IMR-90 (cell line): ENCODE data around the gene OR6C6. TPM values are rescaled to one million over a fixed set of nuclear protein-coding genes. Genes with fewer than 3 reads are reported as not detected.

Experiments used
- ATAC-seq: fragments of 200-7000 bp; cut with Tn5 transposase; 2 replicates; pipeline ENCODE4 v1.9.1; 2020; ENCODE audit warnings: low read depth, mild to moderate bottlenecking, moderate library complexity
- BruUV-seq: library from RNA; stranded (reverse); fragments of 400-500 nt; replicated peaks from 2 replicates; lab custom pipeline; 2021; lab: Mats Ljungman, UMichigan
- CTCF ChIA-PET: fragments of 300-600 bp; formaldehyde crosslinking; extraction: SDS; loops from one replicate; lab custom pipeline; 2021; ENCODE audit warnings: antibody characterized with exemption; lab: Yijun Ruan, JAX
- POLR2A ChIA-PET: fragments of 300-600 bp; sonication (Branson Sonifier 250); formaldehyde crosslinking; loops from one replicate; lab custom pipeline; 2022; ENCODE audit warnings: antibody characterized with exemption; ENCODE audit not compliant: unreplicated experiment; lab: Charles Lee
- DNase-seq: peaks from one replicate; pipeline ENCODE4 v3.0.0; 2013
- H2AFZ ChIP-seq: replicated peaks from 2 replicates; pipeline ENCODE3; 2013; ENCODE audit warnings: low read length, mild to moderate bottlenecking; ENCODE audit not compliant: poor library complexity
- H2AK5ac ChIP-seq: 2 replicates; pipeline ENCODE4 v1.6.1; 2013; ENCODE audit warnings: low read depth, low read length, inconsistent platforms
- H2AK9ac ChIP-seq: replicated peaks from 2 replicates; pipeline ENCODE3; 2013; ENCODE audit warnings: mild to moderate bottlenecking, low read depth, low read length, moderate library complexity; ENCODE audit not compliant: poor library complexity
- H2BK120ac ChIP-seq: 2 replicates; pipeline ENCODE4 v1.6.1; 2013; ENCODE audit warnings: low read depth, low read length, inconsistent platforms
- H2BK15ac ChIP-seq: 3 replicates; pipeline ENCODE4 v1.6.1; 2013; ENCODE audit warnings: low read depth, low read length, inconsistent platforms
- H2BK20ac ChIP-seq: 2 replicates; pipeline ENCODE4 v1.6.1; 2013; ENCODE audit warnings: low read depth, mild to moderate bottlenecking, inconsistent platforms, low read length, moderate library complexity
- H2BK5ac ChIP-seq: 2 replicates; pipeline ENCODE4 v1.6.1; 2013; ENCODE audit warnings: mild to moderate bottlenecking, low read depth, low read length, inconsistent platforms; ENCODE audit not compliant: poor library complexity, severe bottlenecking
- H3K14ac ChIP-seq: replicated peaks from 2 replicates; pipeline ENCODE4 v1.6.1; 2013; ENCODE audit warnings: low read depth, low read length, inconsistent platforms
- H3K18ac ChIP-seq: 2 replicates; pipeline ENCODE4 v1.6.1; 2013; ENCODE audit warnings: low read depth, low read length, control low read depth
- H3K23ac ChIP-seq: 2 replicates; pipeline ENCODE4 v1.6.1; 2013; ENCODE audit warnings: low read depth, low read length, inconsistent platforms
- H3K27ac ChIP-seq: 2 replicates; pipeline ENCODE4 v1.5.1; 2013; ENCODE audit warnings: mild to moderate bottlenecking, control low read depth, low read length; ENCODE audit not compliant: insufficient read depth
- H3K27me3 ChIP-seq: 2 replicates; pipeline ENCODE4 v1.6.1; 2013; ENCODE audit warnings: low read length; ENCODE audit not compliant: control insufficient read depth, insufficient read depth
- H3K36me3 ChIP-seq: 2 replicates; pipeline ENCODE4 v1.6.1; 2013; ENCODE audit warnings: low read length, mixed read lengths; ENCODE audit not compliant: control insufficient read depth, insufficient read depth
- H3K4ac ChIP-seq: 2 replicates; pipeline ENCODE4 v1.6.1; 2013; ENCODE audit warnings: low read depth, low read length, inconsistent platforms
- H3K4me1 ChIP-seq: 2 replicates; pipeline ENCODE4 v1.6.1; 2013; ENCODE audit warnings: low read length, mixed read lengths; ENCODE audit not compliant: control insufficient read depth, insufficient read depth
- H3K4me2 ChIP-seq: 2 replicates; pipeline ENCODE4 v1.6.1; 2013; ENCODE audit warnings: low read depth, mild to moderate bottlenecking, control low read depth, low read length, moderate library complexity
- H3K4me3 ChIP-seq: 2 replicates; pipeline ENCODE4 v1.5.1; 2013; ENCODE audit warnings: low read depth, mild to moderate bottlenecking, control low read depth, low read length, moderate library complexity; ENCODE audit not compliant: insufficient read depth
- H3K56ac ChIP-seq: 2 replicates; pipeline ENCODE4 v1.6.1; 2013; ENCODE audit warnings: low read length, inconsistent platforms; ENCODE audit not compliant: insufficient read depth; ENCODE audit errors: extremely low read depth
- H3K79me1 ChIP-seq, 2 experiments: 2 replicates each; pipeline ENCODE4 v1.6.1; 2013; ENCODE audit warnings: low read length in 2 of 2, inconsistent platforms in 1 of 2, low read depth in 1 of 2
- H3K9ac ChIP-seq: 2 replicates; pipeline ENCODE4 v1.6.1; 2013; ENCODE audit warnings: low read depth, low read length, control low read depth
- H3K9me1 ChIP-seq: 2 replicates; pipeline ENCODE4 v1.6.1; 2013; ENCODE audit warnings: low read length, inconsistent platforms; ENCODE audit not compliant: insufficient read depth
- H3K9me3 ChIP-seq: 2 replicates; pipeline ENCODE4 v1.6.1; 2013; ENCODE audit warnings: low read length; ENCODE audit not compliant: control insufficient read depth, insufficient read depth
- H4K20me1 ChIP-seq: 2 replicates; pipeline ENCODE4 v1.6.1; 2013; ENCODE audit warnings: low read length, inconsistent platforms; ENCODE audit not compliant: insufficient read depth
- H4K5ac ChIP-seq: 2 replicates; pipeline ENCODE4 v1.6.1; 2013; ENCODE audit warnings: mild to moderate bottlenecking, low read depth, low read length, control low read depth
- H4K8ac ChIP-seq, 2 experiments: 2 replicates each; pipeline ENCODE4 v1.6.1; 2013; ENCODE audit warnings: low read depth in 2 of 2, low read length in 2 of 2, control low read depth in 1 of 2, inconsistent platforms in 1 of 2
- H4K91ac ChIP-seq: 2 replicates; pipeline ENCODE4 v1.6.1; 2013; ENCODE audit warnings: low read depth, low read length, inconsistent platforms; ENCODE audit not compliant: insufficient read depth
- BHLHE40 ChIP-seq: fragments of 150-350 bp; IDR thresholded peaks from 2 replicates; pipeline ENCODE4 v1.6.1; 2016; ENCODE audit warnings: mild to moderate bottlenecking, low read depth, low read length
- CEBPB ChIP-seq: IDR thresholded peaks from 2 replicates; pipeline ENCODE4 v1.6.1; 2012; ENCODE audit warnings: low read depth, low read length, improper control_type of control experiment
- CHD1 ChIP-seq: IDR thresholded peaks from 2 replicates; pipeline ENCODE4 v1.6.1; 2012; ENCODE audit warnings: low read depth, low read length, improper control_type of control experiment
- ELK1 ChIP-seq: fragments of 150-350 bp; IDR thresholded peaks from 2 replicates; pipeline ENCODE4 v1.6.1; 2016; ENCODE audit warnings: low read depth, mild to moderate bottlenecking, low read length, moderate library complexity, borderline replicate concordance
- FOS ChIP-seq: fragments of 150-350 bp; IDR thresholded peaks from 2 replicates; pipeline ENCODE4 v1.6.1; 2016; ENCODE audit warnings: low read depth, low read length
- MAFK ChIP-seq: IDR thresholded peaks from 2 replicates; pipeline ENCODE4 v1.6.1; 2012; ENCODE audit warnings: low read depth, low read length, improper control_type of control experiment
- MAZ ChIP-seq: IDR thresholded peaks from 2 replicates; pipeline ENCODE4 v1.6.1; 2012; ENCODE audit warnings: low read depth, mild to moderate bottlenecking, low read length, improper control_type of control experiment, moderate library complexity, borderline replicate concordance
- MXI1 ChIP-seq: IDR thresholded peaks from 2 replicates; pipeline ENCODE4 v1.6.1; 2012; ENCODE audit warnings: low read depth, mild to moderate bottlenecking, low read length, moderate library complexity, borderline replicate concordance
- NFE2L2 ChIP-seq: fragments of 150-350 bp; IDR thresholded peaks from 2 replicates; pipeline ENCODE4 v1.6.1; 2016; ENCODE audit warnings: low read depth, mild to moderate bottlenecking, low read length
- POLR2A ChIP-seq: IDR thresholded peaks from 2 replicates; pipeline ENCODE4 v1.6.1; 2012; ENCODE audit warnings: mild to moderate bottlenecking, low read depth, low read length
- RAD21 ChIP-seq: IDR thresholded peaks from 2 replicates; pipeline ENCODE4 v1.6.1; 2012; ENCODE audit warnings: low read length, improper control_type of control experiment
- RCOR1 ChIP-seq: IDR thresholded peaks from 2 replicates; pipeline ENCODE4 v1.6.1; 2012; ENCODE audit warnings: mild to moderate bottlenecking, low read length, improper control_type of control experiment; ENCODE audit not compliant: insufficient replicate concordance
- RFX5 ChIP-seq: IDR thresholded peaks from 2 replicates; pipeline ENCODE4 v1.8.0; 2012; ENCODE audit warnings: low read depth, mild to moderate bottlenecking, low read length, moderate library complexity
- SMC3 ChIP-seq: fragments of 150-350 bp; IDR thresholded peaks from 2 replicates; pipeline ENCODE4 v1.6.1; 2016; ENCODE audit warnings: low read depth, mild to moderate bottlenecking, antibody characterized with exemption, low read length, moderate library complexity
- WGBS, 2 experiments: methylation state at CpG; one replicate each; pipeline versions ENCODE4 v1.1.5 to v1.1.7; 2013; ENCODE audit warnings: missing lambda C conversion rate in 2 of 2; ENCODE audit not compliant: insufficient read length in 1 of 2; ENCODE audit errors: extremely low coverage in 2 of 2; 5-methylcytosine and 5-hydroxymethylcytosine counted together
- dilution Hi-C: fragments of 300-500 bp; cut with HindIII; formaldehyde crosslinking; loops from one replicate; pipeline ENCODE4 v1.14.3; 2018; ENCODE audit warnings: low sequenced_read_pairs; ENCODE audit not compliant: unreplicated experiment
- in situ Hi-C: fragments of 300-500 bp; cut with MboI; formaldehyde crosslinking; loops from 3 replicates; pipeline ENCODE4 v1.14.3; 2019; ENCODE audit warnings: low sequenced_read_pairs, inconsistent platforms, mixed read lengths
- intact Hi-C: fragments of 100-400 bp; cut with micrococcal nuclease; formaldehyde crosslinking; loops from 2 replicates; pipeline ENCODE4 v1.10.0; 2022
- polyA plus RNA-seq, 3 experiments: library from polyadenylated mRNA; depleted of rRNA; stranded (reverse); fragments of >200 nt; gene quantifications; 2 replicates each; pipeline ENCODE4 v1.2.3, GENCODE V29; 2012; ENCODE audit warnings: low replicate concordance in 1 of 3
- total RNA-seq: library from RNA; depleted of rRNA; stranded (reverse); fragments of >200 nt; gene quantifications from 2 replicates; pipeline ENCODE4 v1.2.3, GENCODE V29; 2012
- TF ChIP-seq, protein P1 (sequence below): fragments of 150-350 bp; IDR thresholded peaks from 2 replicates; pipeline ENCODE4 v1.6.1; 2017; ENCODE audit warnings: mild to moderate bottlenecking, antibody characterized with exemption, low read length, low read depth
- TF ChIP-seq, protein P2 (sequence below): conservative IDR thresholded peaks from 2 replicates; pipeline ENCODE4 v1.5.1; 2012; ENCODE audit warnings: mild to moderate bottlenecking, low read depth, low read length, improper control_type of control experiment

The OR6C6 gene
- total and polyA plus RNA-seq, 2 of the 4 experiments (the other 2 are of a cell fraction) = not detected

DNA sequence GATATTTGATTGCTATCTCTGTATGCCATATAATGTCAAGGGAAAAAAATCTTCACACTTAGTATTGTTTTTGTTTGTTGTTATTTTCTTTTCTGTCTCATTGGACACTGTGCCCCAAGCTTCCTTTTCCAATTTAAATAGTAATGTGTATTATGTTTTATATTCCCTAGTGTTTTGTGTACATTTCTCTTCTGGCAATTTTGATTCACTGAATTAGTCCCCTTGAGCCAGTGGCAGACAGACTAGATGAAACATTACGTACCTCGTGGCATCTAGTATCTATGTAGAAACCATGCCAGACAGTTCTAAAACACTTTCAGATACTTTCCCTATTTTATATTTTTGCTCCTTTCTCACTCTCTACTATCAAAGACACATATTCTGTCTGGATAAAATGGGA is 17.7 kb upstream of the OR6C6 start, which contains the start of gene OR6C1:
Gene OR6C1, plus strand, starts transcription at position 301 of the 400 bp plus-strand sequence. CDS start 6,257 bp downstream, outside the sequence.
- H3K23ac ChIP-seq = no peak within 1 kb of the TSS
- no peaks in the 10 kb centered on the region for H4K20me1 ChIP-seq
- H3K9me1 ChIP-seq = no peaks in the 10 kb centered on the region
- H4K91ac ChIP-seq = no peak within 1 kb of the TSS
- TF ChIP-seq FOS (no peak), RFX5 (no peak), CHD1 (no peak), RAD21 (no peak), MAFK (no peak), BHLHE40 (no peak), MAZ (no peak), CEBPB (no peak), MXI1 (no peak), ELK1 (no peak), SMC3 (no peak), NFE2L2 (no peak), POLR2A (no peak), RCOR1 (no peak)
- TF ChIP-seq, protein P1, sequence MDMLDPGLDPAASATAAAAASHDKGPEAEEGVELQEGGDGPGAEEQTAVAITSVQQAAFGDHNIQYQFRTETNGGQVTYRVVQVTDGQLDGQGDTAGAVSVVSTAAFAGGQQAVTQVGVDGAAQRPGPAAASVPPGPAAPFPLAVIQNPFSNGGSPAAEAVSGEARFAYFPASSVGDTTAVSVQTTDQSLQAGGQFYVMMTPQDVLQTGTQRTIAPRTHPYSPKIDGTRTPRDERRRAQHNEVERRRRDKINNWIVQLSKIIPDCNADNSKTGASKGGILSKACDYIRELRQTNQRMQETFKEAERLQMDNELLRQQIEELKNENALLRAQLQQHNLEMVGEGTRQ = no peak
- TF ChIP-seq, protein P2, sequence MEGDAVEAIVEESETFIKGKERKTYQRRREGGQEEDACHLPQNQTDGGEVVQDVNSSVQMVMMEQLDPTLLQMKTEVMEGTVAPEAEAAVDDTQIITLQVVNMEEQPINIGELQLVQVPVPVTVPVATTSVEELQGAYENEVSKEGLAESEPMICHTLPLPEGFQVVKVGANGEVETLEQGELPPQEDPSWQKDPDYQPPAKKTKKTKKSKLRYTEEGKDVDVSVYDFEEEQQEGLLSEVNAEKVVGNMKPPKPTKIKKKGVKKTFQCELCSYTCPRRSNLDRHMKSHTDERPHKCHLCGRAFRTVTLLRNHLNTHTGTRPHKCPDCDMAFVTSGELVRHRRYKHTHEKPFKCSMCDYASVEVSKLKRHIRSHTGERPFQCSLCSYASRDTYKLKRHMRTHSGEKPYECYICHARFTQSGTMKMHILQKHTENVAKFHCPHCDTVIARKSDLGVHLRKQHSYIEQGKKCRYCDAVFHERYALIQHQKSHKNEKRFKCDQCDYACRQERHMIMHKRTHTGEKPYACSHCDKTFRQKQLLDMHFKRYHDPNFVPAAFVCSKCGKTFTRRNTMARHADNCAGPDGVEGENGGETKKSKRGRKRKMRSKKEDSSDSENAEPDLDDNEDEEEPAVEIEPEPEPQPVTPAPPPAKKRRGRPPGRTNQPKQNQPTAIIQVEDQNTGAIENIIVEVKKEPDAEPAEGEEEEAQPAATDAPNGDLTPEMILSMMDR = no peak
- no peak within 1 kb of the TSS for H3K14ac ChIP-seq
- H3K27me3 ChIP-seq = no peaks in the 10 kb centered on the region
- CTCF ChIA-PET = no interaction called here
- no peak within 1 kb of the TSS for H2BK120ac ChIP-seq
- no peak within 1 kb of the TSS for H3K9ac ChIP-seq
- H2BK15ac ChIP-seq = no peak within 1 kb of the TSS
- no peak within 1 kb of the TSS for H4K8ac ChIP-seq
- H3K36me3 ChIP-seq = no peaks in the 10 kb centered on the region
- H2AK5ac ChIP-seq = no peak within 1 kb of the TSS
- no peaks in the 10 kb centered on the region for H3K9me3 ChIP-seq
- no peak for ATAC-seq
- in situ Hi-C loops (no loop called here), dilution Hi-C loops (no loop called here), intact Hi-C loops (no loop called here)
- no peak within 1 kb of the TSS for H2BK20ac ChIP-seq
- no peak within 1 kb of the TSS for H3K27ac ChIP-seq
- H3K4me1 ChIP-seq = no peaks in the 10 kb centered on the region
- BruUV-seq = no TSS peak
- no peaks in the 10 kb centered on the region for H3K79me1 ChIP-seq
- H3K4me3 ChIP-seq = no peak within 1 kb of the TSS
- DNase-seq = no peak
- H3K4ac ChIP-seq = no peak within 1 kb of the TSS
- no peak within 1 kb of the TSS for H2AFZ ChIP-seq
- POLR2A ChIA-PET = no interaction called here
- H2AK9ac ChIP-seq = no peak within 1 kb of the TSS
- no peak within 1 kb of the TSS for H2BK5ac ChIP-seq
- H4K5ac ChIP-seq = no peak within 1 kb of the TSS
- H3K56ac ChIP-seq = no peak within 1 kb of the TSS
- no CpG with 5 or more reads among the region's 2 CpGs for WGBS, 2 experiments
- no peak within 1 kb of the TSS for H3K4me2 ChIP-seq
- H3K18ac ChIP-seq = no peak within 1 kb of the TSS
